Measurements from ENCODE around the gene NHS.
"Not testable (repeated sequence)": the region's sequence is repeated elsewhere in the genome, so short reads cannot be mapped to it uniquely, and the experiment has no call there.

The NHS gene

DNA sequence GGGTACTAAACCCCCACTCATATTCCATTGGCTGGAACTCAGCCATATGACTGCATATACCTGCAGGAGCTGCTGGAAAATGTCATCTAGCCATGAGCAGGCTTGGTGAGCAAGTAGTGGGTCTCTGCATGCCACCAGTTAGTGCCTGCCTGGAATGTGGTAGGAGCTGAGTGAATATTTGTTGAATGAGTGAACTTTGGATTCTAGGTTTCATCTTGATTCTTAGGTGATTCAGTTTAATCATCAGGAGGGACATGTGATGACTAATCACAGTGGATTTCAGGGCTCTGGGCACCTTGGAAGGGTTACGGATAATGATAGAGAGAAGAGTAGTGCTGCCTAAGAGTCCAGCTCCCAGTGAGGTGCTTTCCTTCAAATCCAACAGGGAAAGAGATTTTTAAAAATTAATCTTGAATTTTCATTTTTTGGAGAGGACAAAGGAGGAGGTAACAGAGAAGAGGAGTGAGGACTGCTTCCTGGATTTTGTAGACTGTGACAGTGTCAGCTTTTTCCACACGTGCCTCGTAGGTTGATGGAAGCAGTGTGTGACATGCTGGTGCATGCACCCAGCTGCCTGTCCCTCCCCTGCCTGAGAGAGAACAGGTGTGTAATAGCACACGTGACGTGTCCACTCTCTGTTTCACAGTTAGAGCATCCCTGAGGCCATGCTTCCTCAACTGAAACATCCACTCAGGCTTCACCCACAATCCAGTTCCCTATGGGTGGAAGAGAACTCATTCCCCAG lies 30.4 kb downstream of the NHS start:
- DNase-seq (ENCODE audit: low read depth in 2 of 2), result no peak

DNA sequence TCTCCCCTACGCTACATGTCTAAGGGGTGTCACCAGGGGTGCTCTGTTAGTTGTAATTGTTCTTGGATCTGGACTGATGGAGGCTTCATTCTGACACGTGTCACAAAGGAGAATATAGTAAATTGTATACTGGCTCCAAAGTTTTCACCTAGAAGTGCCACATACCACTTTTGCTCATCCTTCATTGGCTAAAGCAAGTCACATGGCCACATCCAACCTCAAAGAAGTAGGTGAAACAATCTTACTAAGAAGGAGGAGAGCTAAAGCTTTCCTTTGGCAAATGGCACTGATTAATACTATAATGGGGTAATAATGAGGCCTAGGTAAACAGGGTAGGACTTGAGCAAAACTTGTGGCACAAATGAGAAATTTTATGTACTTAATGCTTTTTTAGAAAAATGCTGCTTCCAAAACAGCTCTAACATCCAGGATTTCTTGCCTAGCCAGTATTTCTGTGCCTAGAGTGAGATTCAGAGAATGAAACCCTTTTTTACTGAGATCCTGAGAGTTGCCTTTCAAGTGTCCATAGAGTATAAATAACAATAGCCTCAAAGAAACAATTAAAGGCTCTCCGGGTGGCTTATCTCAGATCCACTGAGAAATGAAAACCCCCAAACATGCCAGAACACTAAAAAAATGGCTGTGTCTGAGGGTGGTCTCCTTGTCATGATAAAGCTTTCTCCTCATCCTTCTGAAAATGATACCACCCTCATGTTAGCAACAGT lies 34.7 kb downstream of the NHS start:
- DNase-seq (ENCODE audit: low read depth in 2 of 2), result no peak

DNA sequence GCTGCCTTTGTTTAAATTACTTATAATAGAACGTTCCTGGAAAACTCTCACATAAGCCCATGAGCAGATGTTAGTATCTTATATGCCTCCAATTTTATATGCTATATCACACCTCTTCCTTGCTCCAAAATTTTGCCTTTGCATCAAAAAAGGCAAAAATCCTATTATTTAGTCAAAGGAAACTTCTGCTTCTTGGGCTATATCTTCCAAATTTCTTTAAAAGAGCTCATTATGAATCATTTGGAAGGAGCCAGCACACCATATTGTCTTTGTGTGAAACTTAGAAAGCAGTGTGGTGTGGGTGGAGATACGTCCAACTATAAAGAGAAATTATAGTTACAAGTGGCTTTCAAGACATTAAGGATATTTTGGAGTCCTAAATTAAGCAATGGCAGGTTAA lies 35.7 kb downstream of the NHS start:
- DNase-seq (ENCODE audit: low read depth in 2 of 2), result no peak

DNA sequence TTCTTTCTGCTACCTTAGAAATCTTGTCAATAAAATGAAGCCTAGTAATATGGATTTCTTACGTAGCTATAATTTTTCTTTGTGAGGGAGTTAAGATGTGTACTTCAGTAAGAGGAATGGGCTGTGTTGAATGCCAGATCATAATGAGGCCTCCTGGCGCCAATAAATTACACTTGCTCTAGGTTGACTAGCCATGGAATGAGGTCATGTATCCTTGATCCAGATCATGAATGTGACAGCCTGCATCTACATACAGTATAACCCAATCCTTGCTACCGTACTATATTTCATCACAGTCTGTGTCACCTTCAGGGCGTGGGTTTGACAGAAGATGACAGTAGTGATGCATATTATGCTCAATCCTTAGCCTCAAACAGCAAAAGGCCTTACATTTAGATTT lies 36.2 kb downstream of the NHS start:
- DNase-seq (ENCODE audit: low read depth in 2 of 2), result no peak

DNA sequence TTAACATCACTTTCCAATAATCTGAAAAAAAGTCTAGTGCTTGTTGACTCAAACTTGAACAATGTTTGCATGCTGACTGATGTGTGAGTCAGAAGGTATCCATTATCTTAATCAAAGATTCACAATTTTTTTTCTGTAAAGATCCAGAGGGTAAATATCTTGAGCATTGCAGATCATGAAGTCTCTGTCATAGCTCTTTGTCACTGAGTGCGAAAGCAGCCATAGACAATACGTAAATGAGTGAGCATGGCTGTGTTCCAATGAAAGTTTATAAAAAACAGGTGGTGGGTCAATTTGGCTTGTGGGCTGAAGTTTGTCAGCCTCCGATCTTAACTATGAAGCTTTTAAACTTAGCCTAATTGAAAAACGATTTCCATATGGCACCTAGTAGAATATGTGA lies 37.7 kb downstream of the NHS start:
- no peak for DNase-seq (ENCODE audit: low read depth in 2 of 2)

DNA sequence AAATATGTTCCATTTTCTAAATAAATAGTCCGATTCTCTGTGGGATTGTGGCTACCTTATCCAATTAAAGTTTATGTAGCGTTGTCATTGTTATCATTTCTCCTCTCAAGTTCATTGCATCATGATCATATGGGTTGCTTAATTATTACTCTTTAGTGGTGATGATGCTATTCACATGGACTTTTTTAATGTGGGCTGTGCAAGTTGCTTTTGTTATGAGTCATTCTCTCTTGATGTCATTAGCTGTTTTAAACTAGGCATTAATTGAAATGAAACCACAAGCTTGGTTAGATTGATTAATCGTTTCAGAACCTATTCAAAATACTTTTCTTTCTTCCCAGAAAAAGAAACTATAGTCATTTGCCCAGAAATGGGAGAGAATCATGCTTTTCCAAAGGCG lies 38.2 kb downstream of the NHS start:
- DNase-seq (ENCODE audit: low read depth in 2 of 2), result no peak

DNA sequence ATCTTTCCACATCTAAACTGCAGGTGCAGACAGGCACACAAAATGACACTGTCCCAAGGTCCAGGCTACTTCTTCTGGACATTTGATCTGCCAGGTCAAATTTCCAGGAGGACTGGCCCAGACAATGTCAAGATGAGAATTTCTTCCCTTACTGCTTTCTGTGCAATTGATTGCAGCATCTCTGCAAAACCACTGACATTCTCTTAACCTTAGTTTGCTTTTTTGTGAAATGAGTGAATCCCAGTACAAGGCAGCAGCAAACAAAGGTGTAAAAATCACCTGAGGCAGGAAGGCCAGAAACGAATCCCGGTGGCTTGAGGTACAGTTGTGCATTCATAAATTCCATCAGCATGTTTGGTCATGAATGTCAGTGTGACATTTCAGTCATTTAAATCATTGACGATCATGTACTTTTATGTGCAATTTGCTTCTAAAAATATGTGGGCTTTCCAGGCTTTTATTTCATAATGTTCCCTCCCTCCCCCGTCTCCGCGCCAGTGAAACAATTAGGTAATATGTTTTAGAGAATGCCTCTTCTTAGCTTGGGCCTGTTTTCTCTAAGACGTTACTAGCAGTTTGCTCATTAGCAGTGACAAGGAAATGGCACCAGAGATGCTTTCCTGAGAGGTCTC lies 39.1 kb downstream of the NHS start:
- DNase-seq (ENCODE audit: low read depth in 2 of 2), result no peak

DNA sequence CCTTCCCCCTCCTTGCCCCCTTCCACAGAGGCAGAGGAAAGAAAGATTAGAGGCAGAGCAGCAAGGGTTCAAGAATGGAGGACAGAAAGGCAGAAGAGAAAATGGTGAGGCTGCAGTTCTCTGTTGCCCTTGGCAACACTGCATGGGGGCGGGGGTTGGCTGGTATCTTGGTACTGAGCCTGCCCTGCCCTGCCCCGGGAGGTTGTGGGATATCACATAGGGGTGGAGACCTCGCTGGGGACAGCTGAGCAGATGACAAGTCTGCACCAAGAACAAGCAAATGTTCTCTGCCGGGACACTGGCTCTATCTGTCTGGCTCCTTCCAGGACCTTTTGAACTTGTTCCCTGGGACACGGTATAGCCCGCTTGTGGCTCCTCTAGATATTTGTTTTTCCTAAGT lies 39.8 kb downstream of the NHS start:
- no peak for DNase-seq (ENCODE audit: low read depth in 2 of 2)

DNA sequence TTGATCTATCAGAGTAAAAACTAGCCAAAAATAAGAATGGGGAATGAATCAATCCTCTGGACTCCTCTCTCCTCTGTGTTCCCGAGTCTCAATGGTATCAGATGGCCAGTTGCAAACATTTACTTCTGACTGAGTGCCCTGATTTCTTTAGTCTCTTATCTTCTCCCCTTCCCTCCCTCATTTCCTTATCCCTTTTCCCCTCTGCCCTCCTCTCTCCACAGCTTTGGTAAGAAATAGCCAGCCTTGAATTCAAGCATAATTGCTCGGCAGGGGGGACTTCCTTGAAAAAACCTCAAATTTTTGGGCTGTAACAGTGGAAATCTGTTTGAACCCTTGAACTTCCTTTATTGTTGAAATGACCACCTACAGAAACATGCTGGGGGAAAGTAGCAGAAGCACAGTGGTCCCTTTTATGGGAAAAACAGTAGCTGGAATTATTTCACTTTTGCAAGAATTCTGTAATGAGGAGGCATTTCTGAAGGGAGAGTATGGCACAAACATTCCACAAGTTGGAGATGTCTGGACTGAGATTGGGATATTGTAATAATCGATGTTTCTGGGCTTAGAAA lies 40.3 kb downstream of the NHS start:
- no peak for DNase-seq (ENCODE audit: low read depth in 2 of 2)

DNA sequence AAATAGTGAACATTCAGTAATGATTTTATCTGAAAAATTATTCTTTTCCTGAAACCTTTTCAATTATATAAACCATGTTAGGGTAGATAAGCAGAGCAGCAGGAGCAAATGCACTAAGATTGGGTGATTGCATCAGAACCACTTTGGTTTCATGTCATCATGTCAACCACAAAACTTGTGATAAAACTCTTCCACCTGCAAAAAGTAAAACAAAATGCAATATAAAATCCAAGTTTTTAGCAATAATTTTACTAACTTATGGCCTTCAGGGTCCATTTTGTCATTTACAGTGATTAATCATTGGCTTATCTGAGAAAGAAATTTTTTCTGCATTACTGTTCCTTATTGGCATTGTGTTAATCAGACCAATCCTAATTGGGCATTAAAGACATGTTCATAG lies 42.4 kb downstream of the NHS start:
- no peak for DNase-seq (ENCODE audit: low read depth in 2 of 2)

DNA sequence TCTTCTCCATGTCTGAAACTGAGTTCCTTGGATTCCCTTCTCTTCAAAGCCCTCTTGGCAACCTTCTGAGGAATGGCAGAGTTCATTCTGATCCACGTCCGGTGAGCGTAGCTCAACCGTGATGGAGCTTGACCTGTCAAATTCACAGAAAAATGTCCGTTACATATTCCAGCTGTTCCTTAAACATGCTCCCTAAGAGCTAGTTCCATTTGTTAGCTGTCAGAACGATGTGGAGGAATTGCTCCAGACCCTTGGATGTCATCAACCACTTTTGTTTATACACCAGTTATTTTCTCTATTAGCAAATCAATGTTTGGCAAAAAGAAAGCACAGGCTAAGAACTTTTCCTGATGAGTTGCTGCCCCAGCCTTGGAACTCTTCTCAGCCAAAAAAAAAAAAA lies 50.1 kb downstream of the NHS start:
- DNase-seq (ENCODE audit: low read depth in 2 of 2), result no peak

DNA sequence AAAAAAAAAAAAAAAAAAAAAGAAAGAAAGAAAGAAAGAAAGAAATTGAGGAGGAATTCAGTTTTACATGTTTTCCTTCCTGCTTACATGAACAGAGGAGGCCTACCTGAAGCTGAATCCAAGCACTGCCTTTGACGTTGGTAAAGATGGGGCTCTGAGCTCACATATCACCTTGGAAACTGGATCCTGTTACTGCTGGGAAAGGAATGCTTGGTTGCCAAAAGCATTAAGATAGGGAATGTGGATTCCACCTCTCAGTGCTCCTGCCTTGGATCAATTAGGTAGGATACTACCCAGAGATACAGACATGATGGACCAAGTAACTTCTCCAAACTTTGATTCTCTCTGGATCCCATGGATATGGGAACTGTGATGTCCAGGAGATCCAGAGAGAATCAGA lies 50.6 kb downstream of the NHS start:
- DNase-seq (ENCODE audit: low read depth in 2 of 2), result no peak

DNA sequence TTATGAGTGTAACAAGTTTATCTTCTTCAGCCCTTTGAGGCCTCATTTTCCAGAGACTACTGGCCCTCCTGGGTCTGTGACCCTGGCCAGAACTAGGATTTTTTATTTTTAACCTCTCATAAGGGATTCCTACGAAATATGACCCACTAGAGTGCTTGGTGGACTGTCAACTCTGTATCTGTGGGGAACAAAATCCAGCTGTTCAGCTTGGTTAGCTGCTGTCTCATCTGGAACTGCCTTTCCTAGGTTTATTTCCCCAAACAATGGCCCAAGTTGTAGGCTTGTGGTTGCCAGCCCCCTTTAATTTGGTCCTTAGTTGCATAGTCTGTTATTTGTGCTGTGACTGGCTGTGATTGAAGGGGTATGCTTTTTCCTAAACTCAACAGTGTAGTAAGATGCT lies 56.2 kb downstream of the NHS start:
- no peak for DNase-seq (ENCODE audit: low read depth in 2 of 2)

DNA sequence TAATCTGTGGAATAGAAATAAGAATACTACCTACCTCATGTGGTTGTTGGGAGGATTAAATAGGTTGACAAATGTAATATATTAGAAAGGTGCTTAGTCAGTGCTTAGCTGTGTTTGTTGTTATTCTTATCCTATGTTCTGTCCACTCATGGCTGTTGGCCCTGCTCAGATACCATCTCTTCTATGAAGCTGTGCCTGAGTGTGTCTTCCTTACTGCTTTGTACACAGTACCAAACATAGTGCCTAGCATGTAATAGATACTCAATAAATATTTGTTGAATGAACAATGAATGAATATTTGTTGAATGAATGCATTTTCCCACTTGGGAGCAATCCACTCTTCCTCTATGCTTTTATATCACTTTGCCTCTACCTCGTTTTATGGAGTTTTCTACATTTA lies 57.2 kb downstream of the NHS start:
- no peak for DNase-seq (ENCODE audit: low read depth in 2 of 2)

DNA sequence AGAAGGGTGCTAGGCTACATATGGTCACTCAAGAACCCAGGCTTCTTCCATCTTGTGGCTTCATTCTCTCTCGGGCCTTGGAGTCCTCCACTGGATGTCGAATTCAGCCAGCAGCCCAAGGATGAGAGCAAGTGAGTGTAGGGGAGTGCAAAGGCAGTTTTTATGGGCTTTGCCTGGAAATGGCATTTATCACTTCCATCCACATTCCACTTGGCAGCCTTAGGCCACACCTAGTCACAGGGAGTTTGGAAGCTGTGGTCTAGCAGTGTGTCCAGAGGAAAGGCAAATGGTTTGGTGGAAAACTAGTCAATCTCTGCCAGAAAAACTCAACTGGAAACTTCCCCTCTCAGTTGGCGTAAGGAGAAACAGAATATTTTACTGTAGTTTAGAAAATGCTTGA lies 59.0 kb downstream of the NHS start:
- DNase-seq (ENCODE audit: low read depth in 2 of 2), result no peak

DNA sequence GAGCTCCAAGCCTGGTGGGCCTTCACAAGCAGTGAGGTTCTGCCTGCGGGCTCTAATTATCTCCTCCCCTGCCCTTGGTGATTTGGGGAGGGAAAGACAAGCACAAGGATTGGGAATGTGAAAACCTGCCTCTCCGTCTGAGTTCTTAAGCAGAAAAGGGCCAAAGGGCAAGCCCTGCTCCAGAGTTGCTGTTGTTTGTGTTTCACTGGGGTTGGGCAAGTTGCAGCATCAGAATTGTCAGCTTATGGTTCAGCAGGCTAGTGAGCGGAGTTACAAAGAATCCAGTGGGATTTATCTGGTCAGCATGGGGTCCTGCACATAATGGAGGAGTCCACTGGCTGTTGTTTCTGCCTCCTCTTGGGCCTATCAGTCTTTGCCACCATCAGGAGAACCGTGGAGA lies 60.5 kb downstream of the NHS start:
- no peak for DNase-seq (ENCODE audit: low read depth in 2 of 2)

DNA sequence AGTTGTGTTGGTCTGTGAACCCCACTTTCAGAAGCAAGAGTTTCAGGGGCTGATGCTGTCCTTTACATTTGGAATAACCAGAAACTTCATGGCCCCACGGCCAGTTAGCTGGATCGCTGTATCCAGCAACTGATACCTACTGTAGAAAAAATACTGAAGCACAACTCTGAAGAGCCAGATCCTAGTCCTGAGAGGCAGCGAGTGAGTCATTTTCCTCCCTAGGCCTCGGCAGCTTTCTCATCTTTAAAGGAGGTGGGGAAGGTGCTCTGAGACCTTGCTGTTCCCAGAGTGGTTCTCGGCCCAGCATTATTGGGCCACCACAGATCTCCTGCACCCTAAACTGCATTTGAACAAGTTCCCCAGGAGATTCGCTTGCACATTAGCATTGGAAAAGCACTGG lies 63.2 kb downstream of the NHS start:
- no peak for DNase-seq (ENCODE audit: low read depth in 2 of 2)

DNA sequence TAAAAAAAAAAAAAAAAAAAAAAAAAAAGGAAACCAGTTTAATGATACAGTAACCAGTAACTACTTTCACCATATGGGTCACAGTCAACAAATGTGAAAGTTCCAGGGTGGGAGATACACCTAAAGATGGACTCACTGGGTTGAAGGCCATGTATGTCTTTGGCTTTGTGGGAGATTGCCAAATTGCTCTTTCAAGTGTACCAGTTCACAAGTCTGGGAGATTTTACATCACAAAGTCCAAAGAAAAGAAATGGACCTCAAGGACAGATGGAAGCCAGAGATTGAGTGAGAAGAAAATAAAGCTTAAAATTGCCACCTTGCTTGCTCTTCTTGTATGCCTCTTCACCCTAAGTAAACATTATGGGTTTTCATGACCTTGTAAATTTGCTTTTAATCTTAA lies 65.3 kb downstream of the NHS start:
- no peak for DNase-seq (ENCODE audit: low read depth in 2 of 2)

DNA sequence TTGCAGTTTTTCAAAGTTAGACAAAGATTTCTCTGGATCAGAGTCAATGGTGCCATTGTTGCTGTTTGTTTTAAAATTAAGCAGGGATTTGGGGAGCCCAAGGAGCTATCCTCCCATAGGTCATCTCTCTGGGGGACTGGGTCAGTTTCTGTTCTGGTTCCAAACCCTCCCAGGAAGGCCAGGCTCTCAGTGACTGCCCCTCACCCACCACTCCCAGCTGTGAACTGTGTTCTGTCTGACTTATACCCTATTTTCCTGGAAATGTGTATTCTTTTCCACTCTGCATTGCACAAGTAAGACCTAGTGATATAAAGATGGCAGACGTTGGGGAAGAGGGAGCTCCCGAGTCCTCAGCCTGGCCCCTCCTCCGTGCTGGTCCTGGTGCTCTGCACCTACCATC lies 65.8 kb downstream of the NHS start:
- DNase-seq (ENCODE audit: low read depth in 2 of 2), result no peak

DNA sequence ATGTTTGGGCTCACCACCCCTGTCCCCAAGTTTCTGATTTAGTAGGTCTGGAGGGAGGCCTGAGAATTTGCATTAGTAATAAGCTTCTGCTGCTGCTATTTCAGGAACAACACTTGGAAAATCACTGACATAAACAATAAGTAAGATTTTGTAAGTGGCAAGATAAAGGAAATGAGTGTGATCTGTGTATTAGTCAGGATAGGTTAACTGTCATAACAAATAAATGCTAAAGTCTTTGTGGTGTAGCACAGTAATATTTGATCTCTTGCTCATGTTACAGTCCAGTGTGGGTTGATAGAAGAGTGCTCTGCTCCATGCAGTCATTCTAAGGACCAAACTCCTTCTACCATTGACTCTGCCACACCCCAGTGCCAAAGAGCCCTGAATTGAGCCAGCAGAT lies 67.0 kb downstream of the NHS start:
- no peak for DNase-seq (ENCODE audit: low read depth in 2 of 2)

DNA sequence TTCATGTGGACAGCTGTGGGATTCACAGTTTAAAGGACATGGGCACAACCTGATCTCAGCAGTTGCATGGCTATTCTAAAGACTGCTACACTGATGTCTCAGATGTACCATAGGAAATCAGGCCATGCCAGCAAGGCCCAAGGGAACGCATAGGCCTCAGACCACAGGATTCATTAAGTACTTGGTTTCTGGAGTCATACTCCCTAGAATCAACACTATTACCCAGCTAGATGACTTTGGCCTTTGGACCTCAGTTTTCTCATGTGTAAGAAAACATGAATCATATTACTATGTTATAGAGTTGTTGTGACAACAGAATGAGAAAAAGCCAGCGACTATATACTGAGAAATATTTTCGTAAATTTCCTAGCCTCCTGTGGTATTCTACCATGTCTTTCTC lies 67.9 kb downstream of the NHS start:
- no peak for DNase-seq (ENCODE audit: low read depth in 2 of 2)

DNA sequence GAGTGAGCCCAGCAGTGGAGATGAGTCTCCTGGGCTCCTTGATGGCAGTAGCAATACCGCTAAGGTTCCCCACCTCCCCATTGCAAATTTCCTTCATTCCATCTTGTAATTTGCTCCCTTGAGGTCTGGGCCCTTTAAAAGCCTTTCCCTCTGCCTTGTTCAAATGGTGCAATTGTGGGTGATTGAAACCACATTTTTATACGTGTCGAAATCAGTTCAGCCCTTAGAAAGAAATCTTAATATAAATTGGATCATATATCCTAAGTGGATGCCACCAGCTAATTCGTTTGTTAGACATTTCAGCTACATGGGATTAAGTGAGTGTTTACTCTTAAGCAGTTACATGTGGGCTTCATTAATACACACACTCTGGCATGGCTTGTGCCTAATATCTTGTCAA lies 68.6 kb downstream of the NHS start:
- no peak for DNase-seq (ENCODE audit: low read depth in 2 of 2)

DNA sequence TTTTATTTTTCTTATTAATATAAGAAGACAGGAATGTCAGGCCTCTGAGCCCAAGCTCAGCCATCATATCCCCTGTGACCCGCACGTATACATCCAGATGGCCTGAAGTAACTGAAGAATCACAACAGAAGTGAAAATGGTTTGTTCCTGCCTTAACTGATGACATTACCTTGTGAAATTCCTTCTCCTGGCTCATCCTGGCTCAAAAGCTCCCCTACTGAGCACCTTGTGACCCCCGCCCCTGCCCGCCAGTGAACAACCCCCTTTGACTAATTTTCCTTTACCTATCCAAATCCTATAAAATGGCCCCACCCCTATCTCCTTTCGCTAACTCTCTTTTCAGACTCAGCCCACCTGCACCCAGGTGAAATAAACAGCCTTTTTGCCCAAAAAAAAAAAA lies 71.3 kb downstream of the NHS start:
- DNase-seq (ENCODE audit: low read depth in 2 of 2), result not testable (repeated sequence)
